PC-9 (cell line): ENCODE data around the gene MUCL1. TPM values are rescaled to one million over a fixed set of nuclear protein-coding genes. Genes with fewer than 3 reads are reported as not detected.
"Not testable (repeated sequence)": the region's sequence is repeated elsewhere in the genome, so short reads cannot be mapped to it uniquely, and the experiment has no call there.

ENCODE experiments used
- BruUV-seq: library from RNA; stranded (reverse); fragments of 400-500 nt; replicated peaks from 2 replicates; lab custom pipeline; 2021; lab: Mats Ljungman, UMichigan
- CTCF ChIA-PET: fragments of 300-600 bp; sonication (Branson Sonifier 250); formaldehyde crosslinking; loops from one replicate; lab custom pipeline; 2022; ENCODE audit warnings: antibody characterized with exemption; lab: Charles Lee
- POLR2A ChIA-PET: fragments of 300-600 bp; sonication (Branson Sonifier 250); formaldehyde crosslinking; loops from one replicate; lab custom pipeline; 2022; ENCODE audit warnings: antibody characterized with exemption; ENCODE audit not compliant: unreplicated experiment; lab: Charles Lee
- DNase-seq, 2 experiments: peaks; one replicate each; pipeline versions ENCODE4 v3.0.0 to v3.0.0-alpha.2; 2015 to 2022; ENCODE audit warnings: mixed read lengths in 1 of 2
- H2AFZ ChIP-seq: fragments of 200-600 bp; sonication (generic); 2 replicates; pipeline ENCODE4 v1.8.1; 2017; ENCODE audit warnings: antibody characterized with exemption
- H3F3A ChIP-seq: fragments of 200-600 bp; sonication (generic); 2 replicates; pipeline ENCODE4 v1.8.1; 2017; ENCODE audit warnings: antibody characterized with exemption, mild to moderate bottlenecking, low read depth; ENCODE audit not compliant: insufficient read depth
- H3K27ac ChIP-seq: fragments of 200-600 bp; sonication (generic); 2 replicates; pipeline ENCODE4 v1.6.1; 2016; ENCODE audit warnings: mixed run types
- H3K27me3 ChIP-seq: fragments of 200-600 bp; sonication (generic); 2 replicates; pipeline ENCODE4 v1.6.1; 2016; ENCODE audit warnings: low read depth, mixed run types; ENCODE audit not compliant: insufficient read depth
- H3K36me3 ChIP-seq: fragments of 200-600 bp; sonication (generic); 2 replicates; pipeline ENCODE4 v1.6.1; 2016; ENCODE audit warnings: low read depth, mixed run types
- H3K4me1 ChIP-seq: fragments of 200-600 bp; sonication (generic); replicated peaks from 2 replicates; pipeline ENCODE4 v1.6.1; 2016; ENCODE audit warnings: mixed run types; ENCODE audit not compliant: insufficient read depth
- H3K4me2 ChIP-seq: fragments of 200-600 bp; sonication (generic); 2 replicates; pipeline ENCODE4 v1.6.1; 2017; ENCODE audit warnings: mixed run types
- H3K4me3 ChIP-seq: fragments of 200-600 bp; sonication (generic); 2 replicates; pipeline ENCODE4 v1.6.1; 2016; ENCODE audit warnings: mixed run types
- H3K79me2 ChIP-seq: fragments of 200-600 bp; sonication (generic); 2 replicates; pipeline ENCODE4 v1.6.1; 2017; ENCODE audit warnings: low read depth, mixed run types
- H3K9me2 ChIP-seq: fragments of 200-600 bp; sonication (generic); 2 replicates; pipeline ENCODE4 v1.8.1; 2017; ENCODE audit warnings: mild to moderate bottlenecking; ENCODE audit not compliant: insufficient read depth
- H3K9me3 ChIP-seq: fragments of 200-600 bp; sonication (generic); 2 replicates; pipeline ENCODE4 v1.8.1; 2016; ENCODE audit warnings: low read depth; ENCODE audit not compliant: insufficient read depth
- H4K20me1 ChIP-seq: fragments of 200-600 bp; sonication (generic); 2 replicates; pipeline ENCODE4 v1.8.1; 2017; ENCODE audit not compliant: insufficient read depth
- EZH2 ChIP-seq: fragments of 200-600 bp; sonication (generic); IDR thresholded peaks from 2 replicates; pipeline ENCODE4 v1.8.0; 2017; ENCODE audit warnings: antibody characterized with exemption, low read depth
- intact Hi-C: fragments of 100-400 bp; cut with micrococcal nuclease; formaldehyde crosslinking; loops from one replicate; pipeline ENCODE4 v1.10.0; 2022; ENCODE audit not compliant: unreplicated experiment
- total RNA-seq: library from RNA; stranded (reverse); gene quantifications from 2 replicates; pipeline ENCODE4 v1.2.3, GENCODE V29; 2021
- TF ChIP-seq, protein P1 (sequence below): fragments of 200-600 bp; sonication (generic); conservative IDR thresholded peaks from 2 replicates; pipeline ENCODE4 v1.6.1; 2017; ENCODE audit warnings: mixed run types, antibody characterized with exemption, mild to moderate bottlenecking, moderate library complexity

Gene MUCL1
- total RNA-seq, 1 experiment from 2014 or later: not detected

DNA sequence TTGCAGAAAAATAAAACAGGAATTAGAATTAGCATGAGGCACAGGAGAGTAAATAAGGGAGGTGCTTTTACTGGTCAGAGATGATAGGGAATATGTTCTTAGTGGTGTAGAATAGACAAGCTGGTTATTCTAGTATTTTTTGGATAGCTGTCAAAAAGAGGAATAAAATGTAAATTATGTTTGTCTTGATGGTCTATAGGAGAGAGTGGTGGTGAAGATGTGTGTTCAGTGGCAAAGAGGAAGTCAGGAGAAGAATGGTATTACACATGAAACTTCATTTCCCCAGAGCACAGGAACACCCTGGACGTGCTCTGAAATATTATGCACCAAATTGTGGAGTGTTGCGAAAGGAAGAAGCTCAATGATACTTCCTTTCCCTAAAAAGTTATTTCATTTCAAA lies 27.8 kb downstream of the MUCL1 start:
- H3K27ac ChIP-seq: no peak overlapping the region
- no peak overlapping the region for H3K4me2 ChIP-seq
- H4K20me1 ChIP-seq: no peaks in the 10 kb centered on the region
- CTCF ChIA-PET: no interaction called here
- POLR2A ChIA-PET: no interaction called here
- no peak overlapping the region for H3K4me3 ChIP-seq
- no peaks in the 10 kb centered on the region for H3K9me3 ChIP-seq
- H3K27me3 ChIP-seq: peaks cover 6% of the 10 kb centered on the region; the same call in 1 of the 2 replicates
- H3K9me2 ChIP-seq: no peaks in the 10 kb centered on the region
- H3K4me1 ChIP-seq: no peaks in the 10 kb centered on the region
- H3K36me3 ChIP-seq: no peaks in the 10 kb centered on the region
- no peaks in the 10 kb centered on the region for H3K79me2 ChIP-seq
- H2AFZ ChIP-seq: no peak overlapping the region
- no peak for DNase-seq
- intact Hi-C loops: no loop called here
- no peak for TF ChIP-seq EZH2
- TF ChIP-seq, protein P1, sequence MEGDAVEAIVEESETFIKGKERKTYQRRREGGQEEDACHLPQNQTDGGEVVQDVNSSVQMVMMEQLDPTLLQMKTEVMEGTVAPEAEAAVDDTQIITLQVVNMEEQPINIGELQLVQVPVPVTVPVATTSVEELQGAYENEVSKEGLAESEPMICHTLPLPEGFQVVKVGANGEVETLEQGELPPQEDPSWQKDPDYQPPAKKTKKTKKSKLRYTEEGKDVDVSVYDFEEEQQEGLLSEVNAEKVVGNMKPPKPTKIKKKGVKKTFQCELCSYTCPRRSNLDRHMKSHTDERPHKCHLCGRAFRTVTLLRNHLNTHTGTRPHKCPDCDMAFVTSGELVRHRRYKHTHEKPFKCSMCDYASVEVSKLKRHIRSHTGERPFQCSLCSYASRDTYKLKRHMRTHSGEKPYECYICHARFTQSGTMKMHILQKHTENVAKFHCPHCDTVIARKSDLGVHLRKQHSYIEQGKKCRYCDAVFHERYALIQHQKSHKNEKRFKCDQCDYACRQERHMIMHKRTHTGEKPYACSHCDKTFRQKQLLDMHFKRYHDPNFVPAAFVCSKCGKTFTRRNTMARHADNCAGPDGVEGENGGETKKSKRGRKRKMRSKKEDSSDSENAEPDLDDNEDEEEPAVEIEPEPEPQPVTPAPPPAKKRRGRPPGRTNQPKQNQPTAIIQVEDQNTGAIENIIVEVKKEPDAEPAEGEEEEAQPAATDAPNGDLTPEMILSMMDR: no peak
- H3F3A ChIP-seq: no peaks in the 10 kb centered on the region
- no TSS peak for BruUV-seq

DNA sequence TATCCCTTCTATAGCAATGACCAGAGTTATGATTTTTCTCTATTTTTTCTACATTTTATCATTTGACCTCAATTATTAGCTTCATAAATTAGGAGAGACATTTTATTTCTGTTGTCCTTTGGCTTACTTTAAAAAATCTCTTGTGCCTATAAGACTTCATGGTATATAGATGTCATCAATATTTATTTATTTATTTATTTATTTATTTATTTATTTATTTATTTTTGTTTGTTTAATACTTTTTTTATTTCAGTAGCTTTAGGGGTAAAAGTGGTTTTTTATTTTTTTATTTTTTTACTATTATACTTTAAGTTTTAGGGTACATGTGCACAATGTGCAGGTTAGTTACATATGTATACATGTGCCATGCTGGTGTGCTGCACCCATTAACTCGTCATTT lies 28.3 kb downstream of the MUCL1 start:
- H3K4me2 ChIP-seq, H3K79me2 ChIP-seq, intact Hi-C loops, H3K9me2 ChIP-seq, H3F3A ChIP-seq, H3K27ac ChIP-seq, H3K9me3 ChIP-seq, BruUV-seq, H3K4me1 ChIP-seq, CTCF ChIA-PET, POLR2A ChIA-PET, H4K20me1 ChIP-seq, H3K27me3 ChIP-seq, H3K4me3 ChIP-seq, H2AFZ ChIP-seq, DNase-seq, H3K36me3 ChIP-seq: not testable (repeated sequence)

DNA sequence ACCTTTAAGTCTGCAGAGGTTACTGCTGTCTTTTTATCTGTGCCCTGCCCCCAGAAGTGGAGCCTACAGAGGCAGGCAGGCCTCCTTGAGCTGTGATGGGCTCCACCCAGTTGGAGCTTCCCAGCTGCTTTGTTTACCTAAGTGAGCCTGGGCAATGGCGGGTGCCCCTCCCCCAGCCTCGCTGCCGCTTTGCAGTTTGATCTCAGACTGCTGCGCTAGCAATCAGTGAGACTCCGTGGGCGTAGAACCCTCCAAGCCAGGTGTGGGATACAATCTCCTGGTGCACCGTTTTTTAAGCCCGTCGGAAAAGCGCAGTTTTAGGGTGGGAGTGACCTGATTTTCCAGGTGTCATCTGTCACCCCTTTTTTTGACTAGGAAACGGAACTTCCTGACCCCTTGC lies 34.1 kb downstream of the MUCL1 start:
- H3K36me3 ChIP-seq, H4K20me1 ChIP-seq, H3K4me2 ChIP-seq, H3K79me2 ChIP-seq, BruUV-seq, intact Hi-C loops, H3F3A ChIP-seq, POLR2A ChIA-PET, CTCF ChIA-PET, H2AFZ ChIP-seq, H3K9me2 ChIP-seq, H3K4me1 ChIP-seq, H3K9me3 ChIP-seq, H3K4me3 ChIP-seq, DNase-seq, H3K27ac ChIP-seq: not testable (repeated sequence)
- peaks cover 23% of the 10 kb centered on the region for H3K27me3 ChIP-seq

DNA sequence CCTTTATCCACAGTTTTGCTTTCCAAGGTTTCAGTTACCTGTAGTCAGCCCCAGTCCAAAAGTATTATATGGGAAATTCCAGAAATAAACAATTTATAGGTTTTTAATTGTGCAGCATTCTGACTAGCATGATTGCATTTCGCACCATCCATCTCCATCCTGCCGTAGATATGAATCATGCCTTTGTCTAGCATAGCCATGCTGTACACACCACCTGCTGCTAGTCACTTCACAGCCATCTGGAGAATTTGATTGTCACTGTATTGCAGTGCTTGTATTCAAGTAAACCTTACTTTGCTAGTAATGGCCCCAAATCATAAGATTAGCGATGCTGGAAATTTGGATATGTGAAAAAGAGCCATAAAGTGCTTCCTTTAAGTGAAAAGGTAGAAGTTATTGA lies 36.0 kb downstream of the MUCL1 start:
- DNase-seq: no peak
- no peaks in the 10 kb centered on the region for H3K4me1 ChIP-seq
- TF ChIP-seq, protein P1: no peak
- no peak for TF ChIP-seq EZH2
- intact Hi-C loops: no loop called here
- ChIA-PET CTCF (no interaction called here), POLR2A (no interaction called here)
- H3K9me3 ChIP-seq: no peaks in the 10 kb centered on the region
- H3K27me3 ChIP-seq: peaks cover 23% of the 10 kb centered on the region
- H3F3A ChIP-seq: no peaks in the 10 kb centered on the region
- H3K4me2 ChIP-seq: no peak overlapping the region
- no peak overlapping the region for H3K4me3 ChIP-seq
- no TSS peak for BruUV-seq
- no peaks in the 10 kb centered on the region for H3K9me2 ChIP-seq
- no peaks in the 10 kb centered on the region for H4K20me1 ChIP-seq
- H3K36me3 ChIP-seq: no peaks in the 10 kb centered on the region
- no peak overlapping the region for H3K27ac ChIP-seq
- H3K79me2 ChIP-seq: no peaks in the 10 kb centered on the region
- no peak overlapping the region for H2AFZ ChIP-seq
